Inflammatory macrophage treated with lipopolysaccharide for 1 hour (primary cell): ENCODE results near the gene SLC16A3.
A peak's percentile ranks its signal among the peaks of the same experiment; 100 is the strongest.

ENCODE experiments used
- DNase-seq, 2 donors: peaks; one replicate each; pipeline ENCODE4 v3.0.0-alpha.2; 2020 to 2022

Gene SLC16A3

GRCh38 chr17:82237083-82237745 lies 8.4 kb downstream of the SLC16A3 start:
- DNase-seq = no peak

- DNase-seq = no peak
Measured at GRCh38 chr17:82237746-82238471, 9.1 kb downstream of the SLC16A3 start.

- peak; percentile 85 for DNase-seq
Measured at GRCh38 chr17:82238472-82239201, 9.8 kb downstream of the SLC16A3 start.

GRCh38 chr17:82239401-82239925 lies 10.6 kb downstream of the SLC16A3 start:
- DNase-seq = no peak

GRCh38 chr17:82239926-82240505 lies 11.2 kb downstream of the SLC16A3 start:
- DNase-seq = no peak

- no peak for DNase-seq
Measured at GRCh38 chr17:82240506-82241182, 11.8 kb downstream of the SLC16A3 start.

- DNase-seq = peak; percentile 88 to 90
Measured at GRCh38 chr17:82241183-82241925, 12.5 kb downstream of the SLC16A3 start.

GRCh38 chr17:82241926-82242697 lies 13.3 kb downstream of the SLC16A3 start:
- no peak for DNase-seq

GRCh38 chr17:82242698-82242976 lies 13.8 kb downstream of the SLC16A3 start:
- DNase-seq = no peak

GRCh38 chr17:82242977-82243647 lies 14.3 kb downstream of the SLC16A3 start:
- DNase-seq = no peak

- no peak for DNase-seq
Measured at GRCh38 chr17:82243648-82244412, 15.0 kb downstream of the SLC16A3 start.

- peak in 1 of 2 donors; percentile 19 for DNase-seq
Measured at GRCh38 chr17:82244413-82245133, 15.7 kb downstream of the SLC16A3 start.

- no peak for DNase-seq
Measured at GRCh38 chr17:82245134-82246039, 16.5 kb downstream of the SLC16A3 start.

GRCh38 chr17:82246040-82246364 lies 17.2 kb downstream of the SLC16A3 start:
- DNase-seq = no peak

- no peak for DNase-seq
Measured at GRCh38 chr17:82246365-82247181, 17.7 kb downstream of the SLC16A3 start.

GRCh38 chr17:82247182-82247823 lies 18.5 kb downstream of the SLC16A3 start:
- no peak for DNase-seq
